ENCODE data around the gene ABRAXAS1.

Gene ABRAXAS1

DNA sequence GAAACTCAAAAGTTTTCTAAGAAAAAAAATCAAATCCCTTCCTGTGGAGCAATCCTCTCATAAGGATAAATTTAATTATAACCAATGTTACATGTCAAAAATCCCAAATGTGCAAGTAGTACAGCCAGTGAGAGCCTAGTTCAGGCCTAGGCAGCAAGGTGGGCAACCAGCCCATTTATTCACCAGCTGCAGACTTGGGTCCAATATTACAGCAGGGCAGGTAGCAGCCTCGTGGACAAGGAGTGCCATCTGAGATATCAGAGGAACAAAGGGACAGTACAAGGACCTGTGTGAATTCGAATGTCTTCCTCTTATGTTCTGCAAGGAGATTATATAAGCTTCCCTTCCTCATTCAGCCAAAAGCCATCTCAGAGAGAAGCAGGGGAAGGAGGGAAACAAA is 35.9 kb downstream of the ABRAXAS1 start:
- no peak for DNase-seq

DNA sequence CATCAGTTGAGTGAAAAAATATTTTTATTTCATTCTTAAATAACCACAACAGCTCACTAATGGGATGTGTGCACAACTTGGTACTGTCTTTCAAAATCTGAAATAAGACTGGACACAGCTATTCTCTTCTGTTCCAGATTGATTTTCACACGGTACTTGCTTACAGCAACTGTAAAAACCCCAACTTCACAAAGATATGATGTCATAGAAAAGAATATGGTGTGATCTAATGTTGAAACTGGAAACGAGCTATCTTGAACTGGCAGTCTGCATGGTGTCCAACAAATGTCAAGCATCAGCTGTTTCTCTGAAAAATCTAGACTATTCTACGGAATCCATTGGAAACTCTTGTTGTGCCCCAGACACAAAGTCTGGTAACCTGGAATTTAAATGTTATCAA is 44.0 kb downstream of the ABRAXAS1 start:
- no peak for DNase-seq

DNA sequence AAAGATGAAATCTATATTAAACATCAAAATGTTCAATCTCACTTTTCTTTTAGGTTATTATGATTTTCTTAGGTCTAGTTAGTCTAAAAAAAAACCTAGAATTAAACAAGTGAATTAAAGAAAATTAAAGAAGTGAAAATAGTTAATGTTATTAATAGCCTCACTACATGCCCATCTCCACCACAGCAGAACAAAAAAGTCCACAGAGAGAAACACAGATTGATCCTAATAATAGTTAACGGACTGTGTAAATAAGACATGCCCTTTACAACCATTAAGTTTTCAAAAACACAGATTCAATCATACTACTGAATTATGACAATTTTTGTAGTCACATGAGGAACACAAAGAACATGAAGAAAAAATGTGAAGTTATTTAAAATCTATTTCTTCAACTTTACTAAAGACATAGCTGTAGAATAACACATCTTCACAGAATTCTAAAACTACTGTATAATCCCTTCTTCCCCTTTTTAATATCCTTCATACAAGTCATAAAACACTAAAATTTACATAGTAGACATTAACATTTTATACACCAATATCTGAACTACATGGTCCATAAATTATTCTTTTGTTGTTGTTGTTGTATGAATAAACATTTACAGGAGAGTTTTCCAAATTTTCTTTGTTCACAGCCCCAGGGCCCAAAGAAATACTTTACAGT is 44.6 kb downstream of the ABRAXAS1 start:
- DNase-seq, result no peak

DNA sequence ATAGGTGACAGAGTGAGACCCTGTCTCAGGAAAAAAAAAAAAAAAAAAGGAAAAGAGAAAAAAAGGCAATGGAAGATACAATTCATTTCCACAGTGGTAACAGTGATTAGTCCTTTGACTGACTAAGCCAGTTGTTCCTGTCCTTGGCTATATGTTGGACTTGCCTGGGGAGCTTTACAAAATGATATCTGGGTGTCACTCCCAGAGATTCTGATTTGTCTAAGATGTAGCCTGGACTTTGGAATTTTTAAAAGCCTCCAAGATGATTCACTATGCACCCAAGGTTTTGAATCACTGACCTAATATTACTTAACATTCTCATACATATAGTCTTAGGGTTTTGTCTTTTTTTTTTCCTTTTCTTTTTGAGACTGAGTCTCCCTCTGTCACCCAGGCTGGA is 46.2 kb downstream of the ABRAXAS1 start:
- no peak for DNase-seq

DNA sequence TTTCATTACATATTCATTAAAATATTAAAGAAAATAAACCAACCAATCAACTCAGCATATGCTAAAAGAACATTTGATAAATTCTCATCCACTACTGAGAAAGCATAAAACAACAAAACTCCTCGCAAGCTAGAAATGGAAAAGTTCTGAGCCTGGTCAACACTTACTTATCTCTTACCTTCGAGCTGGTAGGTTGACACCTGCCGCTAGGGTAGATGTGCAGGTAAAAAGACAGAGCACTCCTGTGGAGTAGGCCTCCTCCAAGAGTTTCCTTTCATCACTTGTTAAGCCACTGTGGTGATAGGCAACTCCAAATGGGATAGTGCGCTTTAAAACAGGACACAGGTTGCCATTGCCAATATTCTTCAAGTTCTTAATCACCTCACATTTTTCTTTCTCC is 48.2 kb downstream of the ABRAXAS1 start:
- DNase-seq, result no peak

DNA sequence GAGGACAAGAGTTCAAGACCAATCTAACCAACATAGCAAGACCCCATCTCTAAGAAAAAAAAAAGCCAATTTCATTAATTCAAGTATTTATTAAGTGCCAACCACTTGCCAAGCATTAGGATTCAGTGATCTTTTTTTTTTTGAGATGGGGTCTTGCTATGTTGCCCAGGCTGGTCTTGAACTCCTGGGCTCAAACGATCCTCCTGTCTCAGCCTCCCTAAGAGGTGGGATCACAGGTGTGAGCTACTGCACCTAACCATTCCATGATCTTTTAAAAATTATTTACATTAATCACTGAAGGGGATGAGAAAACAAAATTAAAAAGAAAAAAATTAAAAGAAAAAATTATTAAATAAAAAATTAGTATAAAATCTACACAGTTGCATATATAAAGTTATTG is 53.7 kb downstream of the ABRAXAS1 start:
- no peak for DNase-seq

DNA sequence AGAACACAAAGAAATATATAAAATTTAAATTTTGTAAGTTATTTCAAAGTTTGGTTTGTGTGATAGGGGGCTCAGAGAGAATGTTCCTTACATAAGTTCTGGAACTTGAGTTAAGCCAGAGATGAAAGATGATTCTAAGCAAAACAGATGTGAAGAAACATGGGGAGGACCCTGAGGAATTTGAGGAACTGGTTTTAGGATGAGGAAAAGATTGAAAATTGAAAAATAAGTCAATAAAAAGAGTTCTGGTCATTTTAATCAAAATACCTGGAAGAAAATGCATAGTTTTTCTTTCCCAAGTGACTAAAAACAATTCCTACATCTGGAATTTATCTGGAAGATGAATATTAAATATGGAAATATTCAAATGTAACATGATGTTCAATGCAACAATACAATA is 66.7 kb downstream of the ABRAXAS1 start:
- DNase-seq, result no peak

DNA sequence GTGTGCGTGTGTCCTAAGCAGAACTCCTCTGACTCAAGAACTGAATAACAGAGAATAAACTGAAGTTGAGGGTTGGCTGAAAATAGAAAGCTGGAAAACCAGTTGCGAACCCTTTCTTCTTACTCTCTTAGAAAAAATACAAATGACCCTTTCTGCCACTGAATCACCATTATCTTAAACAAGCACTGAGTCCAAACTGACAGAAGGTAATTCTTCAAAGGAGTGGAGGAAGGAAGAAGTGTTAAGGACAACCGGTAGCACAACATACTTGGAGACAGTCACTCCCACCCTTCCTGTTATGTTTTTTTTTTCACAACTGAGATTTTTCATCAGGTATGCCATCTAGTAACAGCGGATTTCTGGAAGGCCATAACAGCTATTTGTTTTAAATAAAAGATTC is 67.3 kb downstream of the ABRAXAS1 start:
- no peak for DNase-seq

DNA sequence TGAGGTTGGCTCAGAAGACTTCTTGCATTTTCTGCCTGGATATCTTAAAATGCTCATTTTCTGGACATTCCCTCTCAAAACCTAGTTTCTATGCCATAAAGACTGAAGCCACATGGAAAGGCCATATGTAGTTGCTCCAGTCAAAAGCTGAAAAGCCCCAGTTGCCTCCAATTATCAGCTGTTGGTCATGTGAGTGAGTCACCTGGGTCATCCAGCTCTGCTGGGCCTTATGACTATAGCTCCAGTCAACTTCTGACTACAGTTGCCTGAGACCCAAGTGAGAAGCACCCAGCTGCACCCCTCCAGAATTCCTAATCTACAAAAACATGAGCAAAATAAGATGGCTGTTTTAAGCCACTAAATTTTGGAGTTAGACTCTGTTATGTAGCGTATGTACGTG is 71.2 kb downstream of the ABRAXAS1 start:
- no peak for DNase-seq
